ENCODE measurements around the gene RNH1.

DNA sequence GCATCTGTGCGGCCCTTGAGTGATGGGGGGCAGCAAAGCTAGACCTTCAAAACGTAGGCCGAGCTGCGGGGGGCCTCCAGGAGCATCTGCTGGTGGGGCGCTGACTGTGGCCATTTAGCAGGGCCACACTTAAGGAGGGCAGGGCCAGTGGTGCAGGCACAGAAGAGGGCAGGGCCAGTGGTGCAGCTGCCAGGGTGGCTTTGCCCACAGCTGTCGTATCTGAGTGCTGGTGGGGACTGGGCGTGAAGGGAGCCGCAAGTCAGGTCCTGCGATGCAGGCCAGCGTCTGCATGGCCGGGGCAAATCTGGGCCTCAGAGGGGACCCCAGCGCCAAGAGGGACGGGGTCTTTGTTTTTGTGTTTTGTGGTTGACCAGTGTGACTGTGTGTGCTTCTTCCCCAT is 27.7 kb downstream of the RNH1 start:
- TF ChIP-seq POLR2AphosphoS5 (IDR thresholded peaks at IDR 0.05) (no peak), POLR2A (IDR thresholded peaks at IDR 0.05) (no peak)
- TF ChIP-seq, protein P1, sequence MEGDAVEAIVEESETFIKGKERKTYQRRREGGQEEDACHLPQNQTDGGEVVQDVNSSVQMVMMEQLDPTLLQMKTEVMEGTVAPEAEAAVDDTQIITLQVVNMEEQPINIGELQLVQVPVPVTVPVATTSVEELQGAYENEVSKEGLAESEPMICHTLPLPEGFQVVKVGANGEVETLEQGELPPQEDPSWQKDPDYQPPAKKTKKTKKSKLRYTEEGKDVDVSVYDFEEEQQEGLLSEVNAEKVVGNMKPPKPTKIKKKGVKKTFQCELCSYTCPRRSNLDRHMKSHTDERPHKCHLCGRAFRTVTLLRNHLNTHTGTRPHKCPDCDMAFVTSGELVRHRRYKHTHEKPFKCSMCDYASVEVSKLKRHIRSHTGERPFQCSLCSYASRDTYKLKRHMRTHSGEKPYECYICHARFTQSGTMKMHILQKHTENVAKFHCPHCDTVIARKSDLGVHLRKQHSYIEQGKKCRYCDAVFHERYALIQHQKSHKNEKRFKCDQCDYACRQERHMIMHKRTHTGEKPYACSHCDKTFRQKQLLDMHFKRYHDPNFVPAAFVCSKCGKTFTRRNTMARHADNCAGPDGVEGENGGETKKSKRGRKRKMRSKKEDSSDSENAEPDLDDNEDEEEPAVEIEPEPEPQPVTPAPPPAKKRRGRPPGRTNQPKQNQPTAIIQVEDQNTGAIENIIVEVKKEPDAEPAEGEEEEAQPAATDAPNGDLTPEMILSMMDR (IDR thresholded peaks at IDR 0.05) = no peak
